ENCODE data around the gene ELF4.

GRCh38 chrX:130147631-130148030 lies 37.3 kb upstream of the ELF4 start:
- no peak for TF ChIP-seq POLR2A (IDR thresholded peaks at IDR 0.05)
- TF ChIP-seq, protein P1, sequence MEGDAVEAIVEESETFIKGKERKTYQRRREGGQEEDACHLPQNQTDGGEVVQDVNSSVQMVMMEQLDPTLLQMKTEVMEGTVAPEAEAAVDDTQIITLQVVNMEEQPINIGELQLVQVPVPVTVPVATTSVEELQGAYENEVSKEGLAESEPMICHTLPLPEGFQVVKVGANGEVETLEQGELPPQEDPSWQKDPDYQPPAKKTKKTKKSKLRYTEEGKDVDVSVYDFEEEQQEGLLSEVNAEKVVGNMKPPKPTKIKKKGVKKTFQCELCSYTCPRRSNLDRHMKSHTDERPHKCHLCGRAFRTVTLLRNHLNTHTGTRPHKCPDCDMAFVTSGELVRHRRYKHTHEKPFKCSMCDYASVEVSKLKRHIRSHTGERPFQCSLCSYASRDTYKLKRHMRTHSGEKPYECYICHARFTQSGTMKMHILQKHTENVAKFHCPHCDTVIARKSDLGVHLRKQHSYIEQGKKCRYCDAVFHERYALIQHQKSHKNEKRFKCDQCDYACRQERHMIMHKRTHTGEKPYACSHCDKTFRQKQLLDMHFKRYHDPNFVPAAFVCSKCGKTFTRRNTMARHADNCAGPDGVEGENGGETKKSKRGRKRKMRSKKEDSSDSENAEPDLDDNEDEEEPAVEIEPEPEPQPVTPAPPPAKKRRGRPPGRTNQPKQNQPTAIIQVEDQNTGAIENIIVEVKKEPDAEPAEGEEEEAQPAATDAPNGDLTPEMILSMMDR (IDR thresholded peaks at IDR 0.05), result no peak

All from ovary (tissue), 3 donors.